Measurements from ENCODE around the gene HSPA9. TPM values are rescaled to one million over a fixed set of nuclear protein-coding genes. Genes with fewer than 3 reads are reported as not detected.

The HSPA9 gene
- total RNA-seq, 1 experiment from 2014 or later = 424 TPM

DNA sequence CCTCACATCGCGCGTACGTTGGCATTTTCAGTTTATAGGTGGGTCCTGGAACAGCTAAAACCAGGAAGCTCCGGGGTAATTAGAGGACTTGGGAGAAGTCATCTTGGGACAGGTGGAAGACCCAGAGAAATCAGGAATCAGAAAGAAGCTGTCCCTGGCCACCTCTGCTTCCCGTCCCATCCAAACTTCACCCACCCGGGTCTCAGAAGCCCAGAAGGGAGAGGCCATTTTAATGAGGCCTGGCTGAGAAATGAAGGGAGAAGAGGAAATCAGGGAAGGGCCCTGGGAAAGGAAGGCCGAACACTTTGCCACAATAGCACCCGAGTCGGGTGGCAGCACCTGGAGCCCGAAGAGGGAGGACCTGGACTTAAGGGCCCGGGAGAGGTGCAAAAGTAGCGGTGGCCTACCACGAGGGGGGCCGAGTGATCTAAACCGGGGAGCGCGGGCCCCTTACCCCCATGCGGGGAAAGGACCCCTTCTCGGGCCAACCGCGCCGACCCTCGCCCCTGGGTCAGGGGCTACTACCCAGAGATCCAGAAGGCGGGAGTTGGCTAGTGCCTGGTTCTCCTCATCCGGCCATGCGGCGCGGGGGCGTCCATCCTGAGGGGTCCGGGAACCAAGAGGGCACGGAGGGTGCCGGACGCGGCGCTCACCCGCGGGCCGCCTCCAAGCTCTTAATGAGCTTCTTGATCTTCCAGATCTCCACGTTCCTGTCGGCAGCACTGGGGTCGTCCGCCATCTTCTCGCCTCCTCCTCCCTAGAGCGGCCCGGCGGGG is 32.8 kb downstream of the HSPA9 start:
- DNase-seq (ENCODE audit: low read depth, low spot score) (no peak), ATAC-seq (no peak)
- TF ChIP-seq, protein P1, sequence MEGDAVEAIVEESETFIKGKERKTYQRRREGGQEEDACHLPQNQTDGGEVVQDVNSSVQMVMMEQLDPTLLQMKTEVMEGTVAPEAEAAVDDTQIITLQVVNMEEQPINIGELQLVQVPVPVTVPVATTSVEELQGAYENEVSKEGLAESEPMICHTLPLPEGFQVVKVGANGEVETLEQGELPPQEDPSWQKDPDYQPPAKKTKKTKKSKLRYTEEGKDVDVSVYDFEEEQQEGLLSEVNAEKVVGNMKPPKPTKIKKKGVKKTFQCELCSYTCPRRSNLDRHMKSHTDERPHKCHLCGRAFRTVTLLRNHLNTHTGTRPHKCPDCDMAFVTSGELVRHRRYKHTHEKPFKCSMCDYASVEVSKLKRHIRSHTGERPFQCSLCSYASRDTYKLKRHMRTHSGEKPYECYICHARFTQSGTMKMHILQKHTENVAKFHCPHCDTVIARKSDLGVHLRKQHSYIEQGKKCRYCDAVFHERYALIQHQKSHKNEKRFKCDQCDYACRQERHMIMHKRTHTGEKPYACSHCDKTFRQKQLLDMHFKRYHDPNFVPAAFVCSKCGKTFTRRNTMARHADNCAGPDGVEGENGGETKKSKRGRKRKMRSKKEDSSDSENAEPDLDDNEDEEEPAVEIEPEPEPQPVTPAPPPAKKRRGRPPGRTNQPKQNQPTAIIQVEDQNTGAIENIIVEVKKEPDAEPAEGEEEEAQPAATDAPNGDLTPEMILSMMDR (IDR thresholded peaks at IDR 0.05) = no peak
- TF ChIP-seq TCF7L2 (IDR thresholded peaks at IDR 0.05; ENCODE audit: low read depth, low read length) (no peak), SIN3A (IDR thresholded peaks at IDR 0.05; ENCODE audit: borderline replicate concordance, insufficient read depth, low read depth, low read length) (no peak), POLR2AphosphoS5 (IDR thresholded peaks at IDR 0.05; ENCODE audit: low read depth, low read length) (no peak)
- TF ChIP-seq, protein P2, sequence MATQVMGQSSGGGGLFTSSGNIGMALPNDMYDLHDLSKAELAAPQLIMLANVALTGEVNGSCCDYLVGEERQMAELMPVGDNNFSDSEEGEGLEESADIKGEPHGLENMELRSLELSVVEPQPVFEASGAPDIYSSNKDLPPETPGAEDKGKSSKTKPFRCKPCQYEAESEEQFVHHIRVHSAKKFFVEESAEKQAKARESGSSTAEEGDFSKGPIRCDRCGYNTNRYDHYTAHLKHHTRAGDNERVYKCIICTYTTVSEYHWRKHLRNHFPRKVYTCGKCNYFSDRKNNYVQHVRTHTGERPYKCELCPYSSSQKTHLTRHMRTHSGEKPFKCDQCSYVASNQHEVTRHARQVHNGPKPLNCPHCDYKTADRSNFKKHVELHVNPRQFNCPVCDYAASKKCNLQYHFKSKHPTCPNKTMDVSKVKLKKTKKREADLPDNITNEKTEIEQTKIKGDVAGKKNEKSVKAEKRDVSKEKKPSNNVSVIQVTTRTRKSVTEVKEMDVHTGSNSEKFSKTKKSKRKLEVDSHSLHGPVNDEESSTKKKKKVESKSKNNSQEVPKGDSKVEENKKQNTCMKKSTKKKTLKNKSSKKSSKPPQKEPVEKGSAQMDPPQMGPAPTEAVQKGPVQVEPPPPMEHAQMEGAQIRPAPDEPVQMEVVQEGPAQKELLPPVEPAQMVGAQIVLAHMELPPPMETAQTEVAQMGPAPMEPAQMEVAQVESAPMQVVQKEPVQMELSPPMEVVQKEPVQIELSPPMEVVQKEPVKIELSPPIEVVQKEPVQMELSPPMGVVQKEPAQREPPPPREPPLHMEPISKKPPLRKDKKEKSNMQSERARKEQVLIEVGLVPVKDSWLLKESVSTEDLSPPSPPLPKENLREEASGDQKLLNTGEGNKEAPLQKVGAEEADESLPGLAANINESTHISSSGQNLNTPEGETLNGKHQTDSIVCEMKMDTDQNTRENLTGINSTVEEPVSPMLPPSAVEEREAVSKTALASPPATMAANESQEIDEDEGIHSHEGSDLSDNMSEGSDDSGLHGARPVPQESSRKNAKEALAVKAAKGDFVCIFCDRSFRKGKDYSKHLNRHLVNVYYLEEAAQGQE (IDR thresholded peaks at IDR 0.05; ENCODE audit: insufficient read depth in 1 of 2, low read depth in 2 of 2, low read length in 1 of 2) = no peak
- Histone ChIP-seq H3K36me3 (ENCODE audit: control insufficient read depth, insufficient read depth, low read length) (peaks cover 42% of the 10 kb centered on the region), H3K9me3 (ENCODE audit: control insufficient read depth, insufficient read depth, low read depth, low read length) (no peaks in the 10 kb centered on the region), H3K4me3 (ENCODE audit: low read depth in 2 of 2, low read length in 2 of 2) (peak overlapping the region; percentile 90 to 97), H3K27ac (ENCODE audit: low read length) (peak overlapping the region; percentile 90), H3K4me1 (ENCODE audit: control insufficient read depth, insufficient read depth, low read length) (peaks cover 37% of the 10 kb centered on the region), H3K27me3 (ENCODE audit: control insufficient read depth, insufficient read depth, low read length) (no peaks in the 10 kb centered on the region)
- CTCF ChIA-PET = no interaction called here
- POLR2A ChIA-PET = interaction anchor here (0.6 to 1.5 kb wide), 3 partner anchors 9 to 228 kb away, joined by 4 to 8 read pairs (median 5); no protein-coding TSS in a partner anchor
- intact Hi-C loops (cut with micrococcal nuclease; ENCODE audit: unreplicated experiment) = no loop called here
- no TSS peak for BruUV-seq (replicated peaks)
- in situ Hi-C loops (cut with HindIII; ENCODE audit: low pct_unique_long_range_greater_than_20kb, low sequenced_read_pairs) = no loop called here

DNA sequence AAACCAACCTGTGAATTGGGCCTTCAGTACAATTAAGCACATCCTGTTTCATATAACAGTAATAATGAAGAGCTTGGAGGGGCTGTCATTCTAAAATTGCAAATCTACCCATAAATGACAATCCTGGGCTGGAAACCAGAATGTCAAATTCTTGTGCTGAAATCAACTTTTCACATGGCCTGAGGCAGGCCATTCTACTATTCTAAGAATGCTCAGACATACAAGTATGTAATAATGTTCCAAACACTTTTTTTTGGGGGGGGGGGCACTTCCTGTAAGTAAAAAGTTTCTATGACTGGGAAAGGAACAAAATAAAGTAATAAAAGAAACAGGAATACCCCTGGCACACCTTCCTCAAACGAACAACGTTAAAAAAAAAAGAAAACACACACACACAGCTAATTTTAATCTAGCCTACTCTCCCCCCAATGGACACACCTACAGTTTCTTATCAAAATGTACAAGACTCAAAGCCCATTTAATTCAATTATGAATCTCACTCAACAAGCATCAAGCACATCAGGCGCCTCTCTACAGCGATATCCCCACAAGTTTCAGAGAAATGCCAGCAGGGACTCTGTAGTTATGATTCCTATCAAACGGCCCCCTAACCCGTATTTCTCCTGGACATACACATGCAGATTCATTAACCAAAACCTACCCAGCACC is 33.6 kb downstream of the HSPA9 start:
- Histone ChIP-seq H3K36me3 (ENCODE audit: control insufficient read depth, insufficient read depth, low read length) (peaks cover 44% of the 10 kb centered on the region), H3K9me3 (ENCODE audit: control insufficient read depth, insufficient read depth, low read depth, low read length) (no peaks in the 10 kb centered on the region), H3K27ac (ENCODE audit: low read length) (peak overlapping the region; percentile 90), H3K27me3 (ENCODE audit: control insufficient read depth, insufficient read depth, low read length) (no peaks in the 10 kb centered on the region), H3K4me3 (ENCODE audit: low read depth in 2 of 2, low read length in 2 of 2) (peak overlapping the region; percentile 90 to 97), H3K4me1 (ENCODE audit: control insufficient read depth, insufficient read depth, low read length) (peaks cover 37% of the 10 kb centered on the region)
- POLR2A ChIA-PET = interaction anchor here (0.6 kb wide), 2 partner anchors 33 to 227 kb away, joined by 4 to 9 read pairs; no protein-coding TSS in a partner anchor
- BruUV-seq (replicated peaks) = TSS peak; percentile 65
- in situ Hi-C loops (cut with HindIII; ENCODE audit: low pct_unique_long_range_greater_than_20kb, low sequenced_read_pairs) (no loop called here), intact Hi-C loops (cut with micrococcal nuclease; ENCODE audit: unreplicated experiment) (no loop called here)
- no peak for ATAC-seq
- DNase-seq (ENCODE audit: low read depth, low spot score) = no peak
- CTCF ChIA-PET = no interaction called here
- TF ChIP-seq, protein P2 (IDR thresholded peaks at IDR 0.05; ENCODE audit: insufficient read depth in 1 of 2, low read depth in 2 of 2, low read length in 1 of 2) = no peak
- no peak for TF ChIP-seq POLR2AphosphoS5 (IDR thresholded peaks at IDR 0.05; ENCODE audit: low read depth, low read length)
- TF ChIP-seq SIN3A (IDR thresholded peaks at IDR 0.05; ENCODE audit: borderline replicate concordance, insufficient read depth, low read depth, low read length) = no peak
- TF ChIP-seq TCF7L2 (IDR thresholded peaks at IDR 0.05; ENCODE audit: low read depth, low read length) = no peak
- TF ChIP-seq, protein P1 (IDR thresholded peaks at IDR 0.05) = no peak
